HG02938 (cell line): ENCODE measurements around the gene RPUSD3.
"Not testable (repeated sequence)": the region's sequence is repeated elsewhere in the genome, so short reads cannot be mapped to it uniquely, and the experiment has no call there.

Experiments used
- ATAC-seq: cut with Tn5 transposase; IDR thresholded peaks from one replicate; pipeline ENCODE4 v1.9.1; 2021; ENCODE audit warnings: mild to moderate bottlenecking, moderate library complexity; ENCODE audit not compliant: unreplicated experiment

RPUSD3 gene, protein sequence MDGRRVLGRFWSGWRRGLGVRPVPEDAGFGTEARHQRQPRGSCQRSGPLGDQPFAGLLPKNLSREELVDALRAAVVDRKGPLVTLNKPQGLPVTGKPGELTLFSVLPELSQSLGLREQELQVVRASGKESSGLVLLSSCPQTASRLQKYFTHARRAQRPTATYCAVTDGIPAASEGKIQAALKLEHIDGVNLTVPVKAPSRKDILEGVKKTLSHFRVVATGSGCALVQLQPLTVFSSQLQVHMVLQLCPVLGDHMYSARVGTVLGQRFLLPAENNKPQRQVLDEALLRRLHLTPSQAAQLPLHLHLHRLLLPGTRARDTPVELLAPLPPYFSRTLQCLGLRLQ

DNA sequence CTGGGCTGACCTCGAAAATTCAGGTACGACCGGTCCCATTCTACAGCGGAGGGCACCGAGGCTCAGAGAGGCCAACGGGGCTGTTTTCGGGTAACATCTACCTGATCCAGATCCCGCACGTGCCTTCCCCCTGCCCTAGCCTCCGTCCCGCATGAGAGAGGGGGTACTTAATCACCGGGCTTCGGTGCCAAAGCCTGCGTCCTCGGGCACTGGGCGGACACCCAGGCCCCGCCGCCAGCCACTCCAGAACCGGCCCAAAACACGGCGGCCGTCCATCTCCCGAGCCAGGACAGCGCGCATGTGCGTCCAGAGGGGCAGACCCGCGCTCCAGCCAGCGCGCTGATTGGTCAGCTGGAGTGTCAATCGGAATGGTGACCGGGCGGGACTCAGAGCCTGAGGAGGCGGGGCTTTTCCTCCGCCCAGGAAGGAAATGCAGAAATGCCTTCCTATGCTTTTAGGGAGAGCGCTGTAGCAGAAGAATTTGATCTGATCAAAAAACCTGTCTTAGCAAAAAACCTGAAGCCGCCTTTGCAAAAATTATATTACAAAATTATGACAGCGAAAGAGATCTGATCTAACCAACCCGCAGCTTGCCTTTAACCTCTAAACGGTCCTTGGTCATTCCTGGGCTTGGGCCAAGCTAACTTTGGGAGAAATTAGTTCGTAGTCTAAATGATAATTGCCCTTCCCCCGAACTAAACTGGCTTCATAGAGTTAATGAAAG is at the start of gene RPUSD3:
RPUSD3 (minus strand) TSS at position 294 of the 724 bp plus-strand sequence; CDS start at position 276, 18 bp downstream.
- peak; percentile 95 for ATAC-seq

GRCh38 chr3:9891072-9891622 is 47.3 kb upstream of the RPUSD3 start:
- ATAC-seq, result no peak

- ATAC-seq, result peak; percentile 71
Observed at GRCh38 chr3:9890249-9891071, 46.7 kb upstream of the RPUSD3 start, which contains the start of gene JAGN1. Gene JAGN1 (plus strand): TSS chr3:9890610. CDS start chr3:9890723, 113 bp downstream.

DNA sequence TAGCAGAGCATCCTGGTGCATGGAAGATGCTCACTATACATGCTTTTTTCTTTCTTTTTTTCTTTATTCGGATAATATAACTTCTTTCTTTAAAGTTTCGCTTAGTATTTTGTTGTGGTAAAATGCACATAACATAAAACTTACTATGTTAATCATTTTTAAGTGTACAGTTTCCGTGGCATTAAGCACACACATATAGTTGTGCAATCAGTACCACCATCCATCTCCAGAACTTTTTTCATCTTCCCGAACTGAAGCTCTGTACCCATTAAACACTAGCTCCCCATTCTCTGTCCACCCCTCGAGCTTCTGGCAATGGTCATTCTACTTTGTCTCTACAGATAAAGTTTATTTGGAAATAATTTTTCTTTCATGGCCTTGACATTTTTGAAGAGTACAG is 45.6 kb upstream of the RPUSD3 start:
- no peak for ATAC-seq

DNA sequence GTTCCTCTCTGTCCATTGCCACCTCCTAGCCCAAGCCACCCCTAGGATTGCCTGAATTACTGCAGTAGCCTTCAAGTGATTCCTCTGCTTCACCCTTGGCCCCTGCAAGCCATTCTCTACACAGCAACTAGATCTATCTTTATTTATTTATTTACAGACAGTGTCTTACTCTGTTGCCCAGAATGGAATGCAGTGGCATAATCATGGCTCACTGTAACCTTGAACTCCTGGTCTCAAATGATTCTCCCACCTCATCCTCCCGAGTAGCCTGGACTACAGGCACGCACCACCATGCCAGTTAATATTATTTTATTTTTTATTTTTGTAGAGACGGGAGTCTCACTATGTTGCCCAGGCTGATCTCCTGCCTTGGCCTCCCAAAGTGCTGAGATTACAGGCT is 44.7 kb upstream of the RPUSD3 start:
- ATAC-seq, result no peak

DNA sequence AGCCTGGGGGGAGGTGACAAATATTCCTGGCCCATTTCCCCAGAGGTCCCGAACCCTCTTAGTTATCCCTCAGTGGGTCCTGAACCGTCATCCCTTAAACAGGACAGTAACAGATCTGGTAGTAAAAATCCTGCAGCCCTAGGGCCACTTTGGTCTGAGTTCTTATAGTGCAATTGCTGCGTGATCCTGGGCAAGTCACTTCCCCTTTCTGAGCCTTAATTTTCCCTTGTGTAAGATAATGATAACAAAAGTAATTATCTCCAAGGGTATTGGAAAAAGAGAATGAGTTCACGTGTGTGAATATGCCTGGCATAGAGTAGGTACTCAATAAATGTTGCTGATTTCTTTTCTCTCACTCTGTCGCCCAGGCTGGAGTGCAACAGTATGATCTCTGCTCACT is 43.7 kb upstream of the RPUSD3 start:
- no peak for ATAC-seq

DNA sequence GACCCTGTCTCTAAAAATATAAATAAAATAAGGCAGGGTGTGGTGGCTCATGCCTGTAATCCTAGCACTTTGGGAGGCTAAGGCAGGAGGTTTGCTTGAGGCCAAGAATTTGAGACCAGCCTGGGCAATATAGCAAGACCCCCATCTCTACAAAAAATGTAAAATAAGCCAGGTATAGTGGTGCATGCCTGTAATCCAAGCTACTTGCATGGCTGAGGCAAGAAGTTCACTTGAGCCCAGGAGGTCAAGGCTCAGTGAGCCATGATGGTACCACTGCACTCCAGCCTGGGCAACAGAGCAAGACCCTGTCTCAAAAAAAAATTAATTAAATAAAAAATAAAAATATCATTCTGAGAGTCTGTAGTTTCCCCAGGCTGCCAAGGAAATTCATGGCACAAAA is 42.5 kb upstream of the RPUSD3 start:
- no peak for ATAC-seq

DNA sequence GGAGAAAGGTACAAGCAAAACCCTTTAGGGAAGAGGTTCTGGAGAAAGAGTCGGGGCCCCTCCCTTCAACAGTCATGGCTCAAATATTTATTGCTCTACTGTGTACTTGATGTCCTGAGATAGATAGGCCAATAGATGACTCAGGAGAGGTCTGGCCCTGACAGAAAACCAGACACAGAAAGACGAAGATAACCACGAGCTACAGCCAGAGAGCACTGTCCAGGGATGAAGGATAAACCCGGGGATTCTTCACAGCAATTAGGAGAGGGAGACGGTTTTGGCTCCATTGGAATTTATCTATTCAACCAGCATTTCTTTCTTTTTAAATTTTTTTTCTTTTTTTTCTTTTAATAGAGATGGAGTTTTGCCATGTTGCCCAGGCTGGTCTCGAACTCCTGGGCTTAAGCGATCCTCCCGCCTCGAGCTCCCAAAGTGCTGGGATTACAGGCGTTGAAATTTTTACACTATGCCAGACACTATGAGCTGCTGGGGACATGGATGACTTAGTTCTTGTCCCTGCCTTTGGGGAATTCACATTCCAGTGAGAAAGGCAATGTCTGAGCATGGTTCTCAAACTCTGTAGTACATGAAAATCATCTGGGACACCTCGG is 40.9 kb upstream of the RPUSD3 start:
- no peak for ATAC-seq

DNA sequence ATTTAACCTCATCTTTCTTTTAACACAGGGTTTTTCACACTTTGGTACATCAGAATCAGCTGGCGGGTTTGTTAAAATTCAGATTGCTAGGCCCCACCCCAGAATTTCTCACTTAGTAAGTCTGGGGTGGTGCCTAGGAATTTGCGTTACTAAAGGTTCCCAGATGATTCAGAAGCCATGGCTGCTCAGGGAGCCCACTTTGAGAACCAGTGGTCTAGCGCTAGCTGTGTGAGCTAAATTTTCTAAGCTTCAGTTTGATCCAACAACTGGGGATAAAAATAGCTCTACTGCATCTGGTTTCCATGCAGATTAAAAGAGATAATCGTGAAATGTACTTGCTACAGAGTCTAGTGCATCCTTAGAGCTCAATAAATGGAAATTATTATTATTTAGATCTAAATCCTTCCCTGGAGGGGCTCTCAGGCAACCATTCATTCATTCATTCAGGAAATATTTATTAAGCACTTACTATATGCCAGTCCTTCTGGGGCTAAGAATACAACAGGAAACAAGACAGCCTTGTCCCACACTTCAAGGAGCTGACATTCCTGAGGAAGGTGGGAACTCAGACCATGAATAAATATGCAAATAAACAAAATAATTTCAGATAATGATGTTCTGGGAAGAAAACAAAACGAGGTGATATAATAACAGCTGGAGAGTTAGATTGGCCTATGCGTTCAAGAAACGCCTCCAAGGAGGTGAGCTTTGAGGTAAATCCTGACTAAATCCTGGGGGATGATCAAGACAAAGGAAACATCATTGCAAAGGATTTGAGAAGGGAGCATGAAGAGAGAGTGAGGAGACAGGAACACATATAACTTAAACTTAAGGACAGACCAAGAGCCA is 40.1 kb upstream of the RPUSD3 start:
- ATAC-seq, result no peak

GRCh38 chr3:9881441-9881840 is 37.6 kb upstream of the RPUSD3 start:
- ATAC-seq, result no peak

GRCh38 chr3:9879830-9880549 is 36.2 kb upstream of the RPUSD3 start, which contains the start of gene CIDEC:
Gene CIDEC (minus strand): TSS chr3:9880253. CDS start chr3:9878486, 1,767 bp downstream.
- no peak for ATAC-seq

DNA sequence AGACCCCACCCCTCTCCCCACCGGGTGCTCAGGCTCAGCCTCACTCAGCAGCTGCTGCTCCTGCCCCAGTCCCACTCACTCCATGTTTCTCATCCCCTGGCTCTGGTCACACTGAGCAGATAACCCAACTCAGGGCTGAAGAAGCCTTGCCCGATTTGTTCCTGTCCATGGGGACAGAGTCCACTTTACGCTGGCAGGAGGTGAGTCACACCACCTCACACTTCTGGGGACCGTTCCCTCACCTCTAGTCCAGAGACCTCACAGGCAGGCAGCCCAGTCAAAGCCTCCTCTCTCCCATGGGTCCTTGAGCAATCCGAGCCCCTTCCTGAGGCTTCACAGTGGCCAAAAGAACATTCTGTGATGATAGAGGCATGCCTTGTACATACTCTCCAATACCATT is 34.9 kb upstream of the RPUSD3 start:
- no peak for ATAC-seq

DNA sequence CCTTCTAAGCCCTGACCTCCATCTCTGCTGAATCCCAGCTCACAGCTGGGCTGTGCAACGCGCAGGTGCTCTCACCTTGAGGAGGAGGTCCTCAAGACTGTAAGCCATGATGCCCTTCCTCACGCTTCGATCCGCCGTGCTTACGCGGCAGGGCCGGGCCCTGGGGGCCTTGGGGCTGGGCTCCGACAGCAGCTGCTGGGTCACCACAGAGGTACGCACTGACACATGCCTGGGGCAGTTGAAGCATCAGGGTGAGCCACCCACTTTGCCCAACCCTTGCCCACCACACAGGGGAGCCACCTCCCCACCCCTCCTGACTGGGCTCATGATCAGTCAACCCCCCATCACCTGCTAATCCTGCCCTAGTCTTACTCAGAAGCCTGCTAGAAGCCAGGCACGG is 33.2 kb upstream of the RPUSD3 start:
- no peak for ATAC-seq

DNA sequence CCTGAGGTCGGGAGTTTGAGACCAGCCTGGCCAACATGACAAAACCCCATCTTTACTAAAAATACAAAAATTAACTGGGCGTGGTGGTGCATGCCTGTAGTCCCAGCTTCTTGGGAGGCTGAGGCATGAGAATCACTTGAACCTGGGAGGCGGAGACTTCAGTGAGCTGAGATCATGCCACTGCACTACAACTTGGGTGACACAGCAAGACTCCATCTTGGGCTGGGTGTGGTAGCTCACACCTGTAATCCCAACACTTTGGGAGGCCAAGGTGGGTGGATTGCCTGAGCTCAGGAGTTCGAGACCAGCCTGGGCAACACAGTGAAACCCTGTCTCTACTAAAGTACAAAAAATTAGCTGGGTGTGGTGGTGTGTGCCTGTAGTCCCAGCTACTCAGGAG is 32.4 kb upstream of the RPUSD3 start:
- ATAC-seq, result not testable (repeated sequence)

DNA sequence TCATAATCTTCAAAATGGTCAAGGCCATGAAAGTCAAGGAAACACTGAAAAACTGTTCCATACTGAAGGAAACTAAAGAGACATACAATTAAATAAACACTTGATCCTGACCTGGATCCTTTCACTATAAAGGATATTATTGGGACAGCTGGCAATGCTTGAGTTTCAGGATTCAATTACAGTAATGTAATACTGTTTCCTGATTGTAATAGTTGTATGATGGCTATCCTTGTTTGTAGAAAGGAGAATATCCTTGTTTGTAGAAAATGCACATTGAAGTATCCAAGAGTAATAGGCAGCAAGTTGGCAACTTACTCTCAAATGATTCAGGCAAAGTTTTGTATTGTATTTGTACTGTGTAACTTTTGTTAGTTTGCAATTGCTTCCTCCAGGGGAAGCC is 31.6 kb upstream of the RPUSD3 start:
- no peak for ATAC-seq

DNA sequence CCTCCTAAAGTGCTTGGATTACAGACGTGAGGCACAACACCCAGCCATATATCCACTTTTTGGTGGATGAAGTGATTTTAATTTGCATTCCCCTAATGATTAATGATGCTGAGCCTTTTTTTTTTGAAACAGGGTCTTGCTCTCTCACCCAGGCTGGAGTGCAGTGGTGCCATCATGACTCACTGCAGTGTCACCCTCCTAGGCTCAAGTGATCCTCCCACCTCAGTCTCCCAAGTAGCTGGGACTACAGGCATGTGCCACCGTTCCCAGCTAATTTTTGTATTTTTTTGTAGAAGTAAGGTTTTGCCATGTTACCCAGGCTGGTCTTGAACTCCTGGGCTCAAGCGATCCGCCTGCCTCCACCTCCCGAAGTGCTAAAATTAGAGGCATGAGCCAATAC is 28.3 kb upstream of the RPUSD3 start:
- not testable (repeated sequence) for ATAC-seq

DNA sequence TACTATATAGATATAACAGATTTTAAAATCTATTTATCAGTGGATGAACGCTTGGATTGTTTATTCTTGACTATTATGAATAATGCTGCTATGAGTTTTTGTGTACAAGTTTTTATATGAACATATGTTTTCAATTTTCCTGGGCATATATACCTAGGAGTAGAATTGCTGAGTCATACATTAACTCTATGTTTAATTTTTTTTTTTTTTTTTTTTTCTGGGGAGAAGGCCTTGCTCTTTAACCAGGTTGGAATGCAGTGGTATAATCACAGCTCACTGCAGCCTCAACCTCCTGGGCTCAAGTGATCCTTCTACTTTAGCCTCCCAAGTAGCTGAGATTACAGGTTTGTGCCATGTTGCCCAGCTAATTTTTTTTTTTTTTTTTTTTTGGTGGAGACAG is 27.2 kb upstream of the RPUSD3 start:
- no peak for ATAC-seq

GRCh38 chr3:9869955-9870354 is 26.1 kb upstream of the RPUSD3 start:
- no peak for ATAC-seq

DNA sequence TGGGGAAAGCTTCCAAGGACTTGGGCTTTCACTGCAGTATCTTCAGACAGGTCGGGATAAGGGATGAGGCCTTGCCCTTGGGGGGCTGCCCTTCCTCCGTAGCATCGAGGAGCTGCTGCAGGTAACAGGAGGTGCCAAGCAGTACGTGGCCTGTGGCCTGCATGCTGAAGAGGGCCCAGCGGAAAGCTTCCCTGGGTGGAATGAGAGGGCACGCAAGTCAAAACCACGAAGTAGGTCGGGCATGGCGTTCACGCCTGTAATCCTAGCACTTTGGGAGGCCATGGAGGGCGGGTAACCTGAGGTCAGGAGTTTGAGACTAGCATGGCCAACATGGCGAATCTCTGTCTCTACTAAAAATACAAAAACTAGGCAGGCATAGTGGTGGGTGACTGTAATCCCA is 23.3 kb upstream of the RPUSD3 start:
- no peak for ATAC-seq
